Activated naive CD8-positive, alpha-beta T cell treated with anti-CD3 and anti-CD28 coated beads, Interleukin-2, amount 50 U/mL, for 16 hours (primary cell): Measurements from ENCODE around the gene CCT3.
"Not testable (repeated sequence)": the region's sequence is repeated elsewhere in the genome, so short reads cannot be mapped to it uniquely, and the experiment has no call there.

ENCODE experiments used
- DNase-seq: peaks from one replicate; pipeline ENCODE4 v3.0.0-alpha.2; 2020; ENCODE audit warnings: low read depth, low spot score

Gene CCT3

DNA sequence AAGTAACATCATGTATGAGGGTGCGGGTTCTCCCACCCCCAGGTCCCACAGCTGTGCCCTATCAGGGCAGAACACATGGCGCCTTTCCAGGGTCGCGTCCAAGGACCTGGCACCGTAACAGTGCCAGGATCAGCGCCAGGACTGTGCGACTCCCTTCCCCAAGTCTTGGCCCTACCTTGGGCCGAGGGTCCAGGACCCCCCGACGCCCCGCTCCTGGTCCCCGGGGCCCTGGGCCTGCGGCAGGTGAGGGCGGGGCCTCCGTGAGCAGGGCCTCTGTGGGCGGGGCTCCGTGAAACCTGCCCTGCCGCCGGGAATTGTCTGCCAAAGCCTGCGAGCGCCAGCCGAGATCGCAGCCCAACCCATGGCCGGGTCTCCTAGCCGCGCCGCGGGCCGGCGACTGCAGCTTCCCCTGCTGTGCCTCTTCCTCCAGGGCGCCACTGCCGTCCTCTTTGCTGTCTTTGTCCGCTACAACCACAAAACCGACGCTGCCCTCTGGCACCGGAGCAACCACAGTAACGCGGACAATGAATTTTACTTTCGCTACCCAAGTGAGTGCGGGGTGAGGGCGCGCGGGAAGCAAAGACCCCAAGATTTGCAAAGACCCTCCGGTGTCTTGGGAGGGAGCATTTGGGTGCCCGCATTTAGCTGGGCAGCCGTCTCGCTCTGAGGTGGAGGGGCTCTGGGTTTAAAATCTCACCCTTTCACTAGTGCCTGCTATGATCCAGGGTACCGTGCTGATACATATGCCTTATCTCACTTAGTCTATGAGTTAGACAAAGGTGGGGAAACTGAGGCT lies 31.0 kb upstream of the CCT3 start, which contains the start of gene RHBG:
Gene RHBG (plus strand): TSS at position 323 of the 796 bp plus-strand sequence. CDS start 39 bp downstream, at position 362.
- no peak for DNase-seq

DNA sequence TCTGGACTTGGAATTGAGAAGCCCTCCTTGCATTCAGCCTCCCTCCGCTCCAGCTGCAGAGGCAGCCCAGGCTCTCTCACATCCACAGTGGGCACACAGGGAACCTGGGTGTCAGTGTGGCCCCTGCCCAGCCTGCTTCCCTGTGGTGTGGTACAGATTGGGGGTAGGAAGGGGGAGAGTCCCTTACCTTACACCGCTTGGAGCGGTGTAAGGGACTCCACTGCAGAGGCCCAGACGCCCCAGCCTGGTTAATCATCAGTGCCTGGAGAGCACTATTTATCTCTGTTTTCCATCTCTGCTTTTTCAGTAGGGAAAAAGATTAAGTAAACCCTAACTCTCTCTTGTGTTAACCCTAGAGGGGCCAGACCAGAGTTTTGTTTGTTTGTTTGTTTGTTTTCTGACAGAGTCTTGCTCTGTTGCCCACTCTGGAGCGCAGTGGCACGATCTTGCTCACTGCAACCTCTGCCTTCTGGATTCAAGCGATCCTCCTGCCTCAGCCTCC lies 30.1 kb upstream of the CCT3 start:
- no peak for DNase-seq

DNA sequence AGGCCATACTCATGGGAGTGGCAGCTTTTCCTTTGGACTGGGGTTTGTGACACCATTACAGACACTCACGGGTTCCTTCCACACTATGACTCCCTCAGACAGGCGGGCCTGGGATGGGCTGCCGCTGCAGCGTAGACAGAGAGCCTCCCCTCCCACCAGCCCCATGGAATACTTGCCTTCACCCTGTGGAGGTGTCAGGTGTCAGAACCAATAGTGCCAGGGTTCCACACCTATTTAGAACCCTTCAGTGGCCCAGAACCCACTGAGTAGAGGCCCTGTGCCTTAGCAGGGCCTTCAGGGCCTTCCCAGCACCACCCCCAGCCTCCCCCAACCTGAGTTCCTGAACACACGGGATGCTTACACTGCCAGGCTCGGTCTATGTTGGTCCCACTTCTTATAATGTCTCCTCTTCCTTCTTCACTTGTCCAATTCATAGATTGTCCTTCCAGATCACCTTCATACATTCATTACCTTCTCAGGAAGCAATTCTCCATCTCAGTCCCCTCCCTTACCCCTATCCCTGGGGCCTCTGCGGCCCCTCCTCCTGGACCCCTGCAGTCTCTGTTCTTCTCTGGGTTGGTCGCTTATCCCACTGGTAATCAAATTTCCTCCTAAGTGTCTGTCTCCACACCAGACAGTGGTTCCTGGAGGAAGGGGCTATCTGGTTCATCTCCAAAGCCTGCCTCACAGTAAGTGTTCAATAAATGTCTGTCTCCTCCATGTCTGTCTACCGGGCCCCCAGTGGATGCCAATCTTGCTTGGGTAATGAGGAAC lies 29.5 kb upstream of the CCT3 start:
- no peak for DNase-seq

DNA sequence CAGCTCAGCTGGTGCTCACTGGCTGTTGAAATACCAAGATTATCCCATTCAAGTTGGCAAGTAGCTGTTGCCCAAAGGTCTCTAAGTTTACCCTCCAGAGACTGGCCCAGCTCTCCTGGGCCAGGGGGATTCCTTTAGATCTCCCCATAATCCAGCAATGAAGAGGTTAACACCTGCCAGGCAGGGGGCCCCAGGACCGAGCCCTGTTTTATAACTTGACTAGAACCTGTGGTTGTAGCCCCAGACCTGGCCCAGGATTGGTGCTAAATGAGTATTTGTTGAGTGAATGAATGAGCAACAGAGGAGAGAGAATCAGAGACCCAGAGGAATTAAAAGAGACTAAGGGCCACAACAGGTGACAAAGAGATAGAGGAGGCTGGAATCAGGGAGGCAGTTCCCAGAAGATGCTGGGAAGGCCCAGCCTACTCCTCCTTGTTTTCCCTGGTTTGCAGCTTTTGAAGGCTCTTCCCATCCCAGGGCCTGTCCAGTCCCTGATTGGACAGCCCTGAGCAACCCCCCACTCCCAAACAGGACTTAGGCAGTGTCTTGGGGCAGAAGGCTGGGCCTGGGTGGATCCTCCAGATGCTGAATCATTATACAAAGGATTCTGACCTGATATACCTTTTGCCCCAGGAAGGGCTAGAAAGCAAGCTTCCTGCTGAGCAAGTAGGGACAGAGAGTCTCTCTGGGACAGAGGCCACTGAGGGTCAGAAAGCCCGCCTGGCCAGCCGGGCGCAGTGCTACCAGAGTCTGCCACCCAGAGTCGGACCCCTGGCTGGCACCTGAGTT lies 28.5 kb upstream of the CCT3 start:
- DNase-seq, result no peak

DNA sequence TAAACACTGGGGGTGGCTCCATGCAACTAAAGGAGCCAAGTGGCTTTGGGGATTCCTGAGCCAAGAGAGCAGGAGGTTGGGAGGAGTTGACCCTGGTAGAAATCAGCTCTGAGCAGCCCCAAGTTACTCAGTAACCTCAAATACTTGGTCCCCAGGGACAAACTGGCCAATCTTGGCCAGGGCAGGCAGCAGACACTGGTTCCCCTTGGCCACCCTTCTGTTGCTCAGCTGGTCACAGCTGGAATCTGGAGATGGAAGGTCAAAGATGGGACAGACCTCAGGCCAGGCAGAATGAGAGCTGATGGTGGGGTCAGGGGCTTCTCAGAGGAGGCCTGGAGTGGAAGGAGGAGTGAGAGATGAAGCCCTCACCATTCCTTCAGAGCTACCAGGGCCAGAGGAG lies 27.7 kb upstream of the CCT3 start:
- no peak for DNase-seq

DNA sequence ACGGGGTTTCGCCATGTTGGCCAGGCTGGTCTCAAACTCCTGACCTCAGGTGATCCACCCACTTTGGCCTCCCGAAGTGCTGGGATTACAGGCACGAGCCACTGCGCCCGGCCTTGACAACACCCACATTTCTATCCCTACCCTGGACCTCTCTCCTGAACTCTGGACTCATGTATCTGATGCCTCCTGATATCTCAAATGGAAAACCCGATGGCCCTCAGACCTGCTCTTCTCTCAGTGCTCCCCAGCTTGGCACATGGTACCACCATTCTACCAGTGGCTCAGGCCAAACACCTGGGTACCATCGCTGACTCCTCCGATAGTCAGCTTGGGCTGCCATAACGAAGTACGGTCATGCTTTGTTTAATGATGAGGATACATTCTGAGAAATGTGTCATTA lies 22.4 kb upstream of the CCT3 start:
- DNase-seq, result no peak

DNA sequence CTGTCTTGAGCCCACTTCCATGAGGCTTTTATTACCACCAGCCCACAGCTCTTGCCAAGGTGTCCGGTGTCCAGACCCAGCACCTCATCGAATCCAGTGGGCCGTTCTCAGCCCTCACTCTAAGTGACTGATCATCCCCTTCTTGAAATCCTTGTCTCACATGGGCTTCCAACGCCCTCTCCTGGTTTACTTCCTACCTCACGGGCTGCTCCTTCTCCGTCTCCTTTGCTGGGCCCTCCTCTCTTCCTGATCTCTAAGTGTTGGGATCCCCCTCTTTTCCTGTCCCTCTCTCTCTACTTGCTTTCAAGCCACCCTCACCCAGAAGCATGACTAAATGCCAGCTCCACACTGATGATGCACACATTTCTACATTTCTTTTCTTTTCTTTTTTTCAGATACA lies 21.9 kb upstream of the CCT3 start:
- no peak for DNase-seq

DNA sequence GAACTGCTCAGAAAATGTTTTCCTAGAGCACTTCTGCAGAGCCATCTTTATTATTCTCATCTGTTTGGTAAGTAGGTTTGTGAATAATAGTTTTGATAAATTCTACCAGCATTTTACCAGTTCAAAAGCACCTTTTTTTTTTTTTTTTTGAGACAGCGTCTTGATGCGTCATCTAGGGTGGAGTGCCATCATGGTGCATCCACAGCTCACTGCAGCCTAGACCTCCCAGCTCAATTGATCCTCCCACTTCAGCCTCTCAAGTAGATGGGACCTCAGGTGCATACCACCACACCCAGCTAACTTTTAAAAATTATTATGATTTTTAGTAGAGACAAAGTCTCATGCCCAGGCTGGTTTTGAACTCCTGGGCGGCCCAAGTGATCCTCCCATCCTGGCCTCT lies 21.2 kb upstream of the CCT3 start:
- no peak for DNase-seq

- no peak for DNase-seq
Observed at GRCh38 chr1:156358641-156359040, 20.5 kb upstream of the CCT3 start.

- DNase-seq, result no peak
Observed at GRCh38 chr1:156357977-156358376, 19.9 kb upstream of the CCT3 start.

DNA sequence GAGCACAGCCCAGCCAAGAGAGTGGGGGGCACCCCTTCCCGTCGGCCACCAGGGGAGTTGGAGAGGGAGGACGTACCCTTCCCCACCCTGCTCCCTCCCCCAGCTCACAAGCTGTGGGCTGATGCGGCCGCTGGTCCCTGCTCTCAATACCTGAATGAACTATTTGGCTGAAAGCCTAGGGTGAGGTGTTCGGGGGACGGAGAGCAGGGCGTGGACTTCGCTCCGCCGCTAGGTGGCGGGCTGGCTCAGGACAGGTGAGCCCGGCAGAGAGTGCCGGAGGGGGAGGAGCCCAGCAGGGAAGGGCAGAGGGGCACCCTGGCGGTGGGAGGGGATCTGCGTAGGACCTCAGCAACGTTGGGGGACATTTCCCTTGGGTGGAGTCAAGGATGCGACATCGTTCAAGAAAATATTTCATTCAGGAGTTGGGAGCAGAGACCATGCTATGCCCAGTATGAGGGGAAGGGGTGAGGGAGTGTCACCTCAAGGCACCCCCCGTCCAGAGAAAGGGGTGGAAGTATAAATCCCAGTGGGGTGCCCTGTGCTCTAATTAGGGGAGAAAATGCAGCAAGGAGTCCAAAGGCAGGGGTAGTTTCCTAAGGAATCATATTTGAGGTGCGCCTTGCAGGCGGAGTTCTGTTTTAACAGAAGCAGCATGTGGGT lies 18.9 kb upstream of the CCT3 start:
- peak; percentile 25 for DNase-seq

- DNase-seq, result no peak
Observed at GRCh38 chr1:156356262-156356874, 18.3 kb upstream of the CCT3 start.

DNA sequence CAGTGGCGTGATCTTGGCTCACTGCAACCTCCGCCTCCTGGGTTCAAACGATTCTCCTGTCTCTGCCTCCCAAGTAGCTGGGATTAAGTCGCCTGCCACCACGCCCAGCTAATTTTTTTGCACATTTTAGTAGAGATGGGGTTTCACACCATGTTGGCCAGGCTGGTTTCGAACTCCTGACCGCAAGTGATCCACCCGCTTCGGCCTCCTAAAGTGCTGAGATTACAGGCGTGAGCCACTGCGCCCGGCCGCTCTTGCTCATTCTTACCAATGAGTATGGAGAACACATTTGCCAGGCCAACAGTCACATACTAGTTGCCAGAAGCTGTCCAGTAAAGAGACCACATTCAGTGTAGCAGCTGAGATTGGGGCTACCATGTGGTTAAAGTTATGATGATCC lies 14.4 kb upstream of the CCT3 start:
- DNase-seq, result not testable (repeated sequence)

GRCh38 chr1:156347331-156347730 lies 9.2 kb upstream of the CCT3 start:
- DNase-seq, result no peak

GRCh38 chr1:156346636-156347035 lies 8.5 kb upstream of the CCT3 start:
- no peak for DNase-seq

DNA sequence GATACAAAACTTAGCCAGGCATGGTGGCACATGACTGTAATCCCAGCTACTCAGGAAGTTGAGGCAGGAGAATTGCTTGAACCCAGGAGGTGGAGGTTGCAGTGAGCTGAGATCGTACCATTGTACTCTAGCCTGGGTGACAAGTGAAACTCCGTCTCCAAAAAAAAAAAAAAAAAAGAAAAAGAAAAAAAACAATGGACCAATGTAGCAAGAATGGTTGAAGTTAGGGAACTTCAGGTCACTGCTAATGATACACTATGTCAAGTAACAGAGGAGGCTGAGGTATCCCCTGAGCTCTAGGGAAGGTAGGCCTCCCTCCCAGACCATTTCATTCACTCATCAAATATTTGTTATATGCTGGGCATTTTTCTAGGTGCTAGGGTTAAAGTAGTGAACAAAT lies 7.9 kb upstream of the CCT3 start:
- DNase-seq, result not testable (repeated sequence)

- no peak for DNase-seq
Observed at GRCh38 chr1:156344409-156344808, 6.3 kb upstream of the CCT3 start.

DNA sequence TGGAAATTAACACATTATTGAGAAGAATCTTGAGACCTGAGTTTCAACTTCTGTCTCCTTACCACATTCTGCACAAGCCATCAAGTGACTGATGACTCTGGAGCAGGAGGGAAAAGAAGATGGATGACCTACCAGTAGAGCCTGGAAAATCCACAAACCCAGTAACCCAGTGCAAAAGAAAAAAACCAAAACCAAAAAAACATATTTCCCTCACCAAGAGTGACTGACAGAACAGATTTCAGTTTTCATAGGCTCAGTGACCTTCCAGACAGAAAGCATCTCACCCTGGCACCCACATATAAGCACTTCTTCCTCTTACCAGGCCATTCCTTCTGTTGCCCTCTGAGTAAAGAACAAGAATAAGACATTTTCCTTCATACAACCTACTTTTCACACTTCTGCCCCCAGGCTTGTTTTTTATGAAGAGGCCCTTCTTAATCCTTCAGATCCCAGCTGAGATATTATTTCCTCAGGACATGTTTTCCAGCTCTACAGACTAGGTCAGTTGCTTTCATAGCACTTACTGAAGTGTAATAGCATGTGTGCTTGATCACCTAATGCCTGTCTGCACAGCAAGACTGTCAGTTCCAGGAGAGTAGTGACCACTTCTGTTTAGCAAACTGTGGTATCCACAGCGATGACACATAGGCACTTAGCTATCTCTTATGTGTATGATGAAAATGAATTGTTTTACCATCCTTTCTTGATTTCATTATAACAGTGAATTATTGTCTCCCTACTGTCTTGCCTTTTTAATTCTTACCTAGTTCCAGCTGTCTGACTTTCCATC lies 4.3 kb upstream of the CCT3 start:
- DNase-seq, result no peak

DNA sequence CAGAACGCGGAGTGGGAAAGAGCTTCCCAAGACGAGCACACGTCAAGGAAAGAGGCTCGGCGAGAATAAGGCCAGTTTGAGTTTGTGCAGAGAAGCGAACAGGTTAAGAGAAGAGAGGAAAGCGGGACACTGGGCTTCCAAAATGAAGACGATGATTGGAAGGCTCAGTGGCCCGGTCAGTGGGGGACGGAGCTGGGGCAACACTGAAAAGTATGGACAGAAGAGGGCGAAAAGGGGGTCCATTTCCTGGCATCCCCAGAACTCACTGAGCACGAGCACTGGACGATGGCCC lies 258 bp downstream of the CCT3 start:
- DNase-seq, result no peak
